ENCODE measurements around the gene PLAC8L1.

Gene PLAC8L1

DNA sequence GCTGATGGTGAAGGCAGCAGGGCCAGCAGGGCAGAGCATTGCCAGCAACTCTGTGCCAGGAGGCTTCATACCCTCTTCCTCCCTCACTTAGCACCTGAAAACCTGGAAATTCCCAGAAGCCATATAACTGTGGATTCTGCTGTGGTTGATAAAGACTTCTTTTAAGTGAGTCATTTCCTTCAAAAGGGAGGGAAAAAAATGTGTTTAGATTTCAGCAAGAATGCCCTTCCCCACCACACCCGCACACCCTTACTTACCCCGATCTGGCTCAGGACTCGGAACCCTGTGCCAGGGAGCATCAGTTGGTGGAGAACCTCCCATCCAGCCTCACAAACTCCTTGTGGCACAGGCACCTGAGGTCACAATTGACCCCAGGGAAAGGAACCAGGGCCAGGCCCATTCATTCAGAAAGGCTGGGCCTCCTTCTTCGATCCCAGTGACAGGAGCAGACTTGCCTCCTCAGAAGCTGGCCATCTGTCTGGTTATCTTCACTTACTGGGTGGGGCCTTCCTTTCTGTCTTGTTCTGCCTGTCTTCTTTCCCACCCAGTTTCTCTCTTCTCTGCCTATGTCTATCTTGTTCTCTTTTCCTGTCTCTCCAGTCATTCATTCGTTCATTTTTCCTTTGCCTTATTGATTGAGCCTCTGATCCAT, 62.6 kb downstream of the PLAC8L1 start:
- DNase-seq, result no peak

DNA sequence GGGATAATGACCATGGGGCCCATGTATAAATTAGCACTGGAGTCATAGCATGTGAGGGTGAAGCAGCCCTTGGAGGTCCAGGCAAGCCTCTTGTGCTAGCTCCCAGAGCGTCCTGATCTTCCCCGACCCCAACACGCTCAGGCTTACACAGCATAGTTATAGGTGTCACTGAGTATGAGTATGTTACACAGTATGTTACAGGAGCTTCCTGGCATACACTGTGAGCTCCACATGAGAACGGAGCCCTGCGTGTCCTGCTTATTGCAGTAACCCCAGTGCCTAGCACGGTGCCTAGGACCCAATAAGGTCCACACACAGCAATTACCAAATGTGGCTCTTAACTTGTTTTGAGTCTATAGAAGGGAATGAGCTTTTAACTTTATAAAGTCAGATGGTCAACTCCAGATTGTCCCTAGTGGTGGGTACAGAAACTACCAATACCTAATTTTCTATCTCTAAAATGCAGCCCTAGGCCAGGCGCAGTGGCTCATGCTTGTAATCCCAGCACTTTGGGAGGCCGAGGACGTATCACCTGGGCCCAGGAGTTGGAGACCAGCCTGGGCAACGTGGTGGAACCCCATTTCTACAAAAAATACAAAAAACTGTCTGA, 64.1 kb downstream of the PLAC8L1 start:
- DNase-seq, result no peak

DNA sequence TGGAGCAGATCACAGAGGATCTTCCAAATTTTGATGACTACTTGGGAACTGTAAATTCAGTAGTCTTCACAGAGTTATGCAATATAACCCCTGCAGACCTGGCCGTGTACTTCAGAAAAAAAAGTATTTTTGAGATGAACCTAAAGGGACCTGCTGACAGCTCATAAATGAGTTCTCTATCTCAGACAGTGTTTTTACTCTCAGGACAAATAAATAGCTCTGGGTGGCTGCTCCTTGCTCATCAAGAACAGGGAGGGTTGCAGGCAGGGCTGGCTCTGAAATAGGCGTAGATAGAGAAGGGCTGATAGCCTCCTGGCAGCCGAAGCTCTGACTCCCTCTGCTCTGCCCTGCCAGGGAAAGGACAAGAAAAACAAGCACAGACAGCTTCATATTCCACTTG, 64.8 kb downstream of the PLAC8L1 start:
- no peak for DNase-seq

DNA sequence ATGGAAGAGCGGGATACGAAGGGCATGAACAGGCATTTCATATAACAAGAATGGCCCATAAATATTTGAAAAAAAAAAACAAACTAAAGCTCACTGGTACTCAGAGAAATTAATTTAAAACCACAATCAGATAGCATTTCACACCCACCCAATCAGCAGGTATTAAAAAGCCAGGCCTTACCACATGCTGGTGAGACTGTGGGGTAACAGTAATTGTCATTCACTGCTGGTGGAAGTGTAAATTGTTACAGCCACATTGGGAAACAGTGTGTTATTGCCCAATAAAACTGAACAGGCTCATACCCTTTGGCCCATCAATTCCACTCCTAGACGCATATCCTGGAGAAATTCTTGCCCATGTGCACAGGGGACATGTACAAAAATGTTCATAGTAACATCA, 66.0 kb downstream of the PLAC8L1 start:
- no peak for DNase-seq

DNA sequence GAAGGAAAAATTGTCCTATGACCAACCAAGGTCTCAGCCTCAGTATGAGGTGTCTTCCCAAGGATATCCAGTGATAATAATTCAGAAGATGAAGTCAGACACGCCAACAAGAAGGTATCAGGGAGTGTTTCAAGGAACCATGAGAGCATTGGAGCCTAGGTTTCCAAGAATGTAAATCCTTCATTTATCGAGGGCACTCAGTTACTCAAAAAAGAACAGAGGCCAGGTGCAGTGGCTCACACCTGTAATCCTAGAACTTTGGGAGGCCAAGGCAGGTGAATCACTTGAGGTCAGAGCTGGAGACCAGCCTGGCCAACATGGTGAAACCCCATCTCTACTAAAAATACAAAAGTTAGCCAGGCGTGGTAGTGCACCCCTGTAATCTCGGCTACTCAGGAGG, 70.8 kb downstream of the PLAC8L1 start:
- DNase-seq, result no peak

Measured in SHP77 (cell line).